A673 (cell line): ENCODE data around the gene MX2. TPM values are rescaled to one million over a fixed set of nuclear protein-coding genes. Genes with fewer than 3 reads are reported as not detected.

Experiments used
- BruUV-seq: library from RNA; stranded (reverse); fragments of 400-500 nt; replicated peaks from 2 replicates; lab custom pipeline; 2021; lab: Mats Ljungman, UMichigan
- CTCF ChIA-PET: fragments of 300-600 bp; sonication (Branson Sonifier 250); formaldehyde crosslinking; loops from one replicate; lab custom pipeline; 2022; ENCODE audit warnings: antibody characterized with exemption; lab: Charles Lee
- POLR2A ChIA-PET: fragments of 300-600 bp; sonication (Branson Sonifier 250); formaldehyde crosslinking; loops from one replicate; lab custom pipeline; 2022; ENCODE audit warnings: antibody characterized with exemption; ENCODE audit not compliant: low non-redundant PET; lab: Charles Lee
- DNase-seq: peaks from one replicate; pipeline ENCODE4 v3.0.0-alpha.2; 2015; ENCODE audit warnings: low spot score
- H3K27ac ChIP-seq: fragments of 200-600 bp; sonication (generic); 2 replicates; pipeline ENCODE4 v1.5.1; 2016; ENCODE audit warnings: mixed run types, low read depth, mild to moderate bottlenecking, mixed read lengths, antibody characterized with exemption, low read length; ENCODE audit not compliant: poor library complexity, severe bottlenecking
- H3K27me3 ChIP-seq: fragments of 200-600 bp; sonication (generic); replicated peaks from 2 replicates; pipeline ENCODE4 v1.6.1; 2017; ENCODE audit warnings: mixed run types, low read depth, mild to moderate bottlenecking, mixed read lengths, antibody characterized with exemption, low read length; ENCODE audit not compliant: insufficient read depth, poor library complexity
- H3K36me3 ChIP-seq: fragments of 200-600 bp; sonication (generic); 2 replicates; pipeline ENCODE4 v1.6.1; 2016; ENCODE audit warnings: mixed run types, mild to moderate bottlenecking, mixed read lengths, antibody characterized with exemption, low read length; ENCODE audit not compliant: insufficient read depth, poor library complexity, severe bottlenecking
- H3K4me1 ChIP-seq: fragments of 200-600 bp; sonication (generic); 2 replicates; pipeline ENCODE4 v1.6.1; 2017; ENCODE audit warnings: mixed run types, mild to moderate bottlenecking, mixed read lengths, antibody characterized with exemption, low read length; ENCODE audit not compliant: insufficient read depth, poor library complexity, severe bottlenecking
- H3K4me3 ChIP-seq: fragments of 200-600 bp; sonication (generic); 2 replicates; pipeline ENCODE4 v1.5.1; 2016; ENCODE audit warnings: low read depth, mixed run types, mild to moderate bottlenecking, mixed read lengths, low read length; ENCODE audit not compliant: poor library complexity, severe bottlenecking
- H3K9me3 ChIP-seq: fragments of 200-600 bp; sonication (generic); 2 replicates; pipeline ENCODE4 v1.6.1; 2016; ENCODE audit warnings: mixed run types, low read depth, mild to moderate bottlenecking, mixed read lengths, antibody characterized with exemption, low read length; ENCODE audit not compliant: poor library complexity, severe bottlenecking
- EZH2 ChIP-seq: fragments of 200-600 bp; sonication (generic); IDR thresholded peaks from 2 replicates; pipeline ENCODE4 v1.6.1; 2017; ENCODE audit warnings: borderline replicate concordance, low read depth, mild to moderate bottlenecking, mixed read lengths, antibody characterized with exemption, low read length; ENCODE audit not compliant: poor library complexity, severe bottlenecking
- intact Hi-C: fragments of 100-400 bp; cut with micrococcal nuclease; formaldehyde crosslinking; loops from one replicate; pipeline ENCODE4 v1.10.0; 2022; ENCODE audit not compliant: unreplicated experiment
- total RNA-seq: library from RNA; stranded (reverse); gene quantifications from 2 replicates; pipeline ENCODE4 v1.2.3, GENCODE V29; 2021
- TF ChIP-seq, protein P1 (sequence below): fragments of 300-800, 200-600 bp; sonication (generic); conservative IDR thresholded peaks from 2 replicates; pipeline ENCODE4 v1.5.1; 2017; ENCODE audit warnings: low read depth, mild to moderate bottlenecking, antibody characterized with exemption, low read length, moderate library complexity, mixed read lengths

Gene MX2
- total RNA-seq, 1 experiment from 2014 or later = not detected

DNA sequence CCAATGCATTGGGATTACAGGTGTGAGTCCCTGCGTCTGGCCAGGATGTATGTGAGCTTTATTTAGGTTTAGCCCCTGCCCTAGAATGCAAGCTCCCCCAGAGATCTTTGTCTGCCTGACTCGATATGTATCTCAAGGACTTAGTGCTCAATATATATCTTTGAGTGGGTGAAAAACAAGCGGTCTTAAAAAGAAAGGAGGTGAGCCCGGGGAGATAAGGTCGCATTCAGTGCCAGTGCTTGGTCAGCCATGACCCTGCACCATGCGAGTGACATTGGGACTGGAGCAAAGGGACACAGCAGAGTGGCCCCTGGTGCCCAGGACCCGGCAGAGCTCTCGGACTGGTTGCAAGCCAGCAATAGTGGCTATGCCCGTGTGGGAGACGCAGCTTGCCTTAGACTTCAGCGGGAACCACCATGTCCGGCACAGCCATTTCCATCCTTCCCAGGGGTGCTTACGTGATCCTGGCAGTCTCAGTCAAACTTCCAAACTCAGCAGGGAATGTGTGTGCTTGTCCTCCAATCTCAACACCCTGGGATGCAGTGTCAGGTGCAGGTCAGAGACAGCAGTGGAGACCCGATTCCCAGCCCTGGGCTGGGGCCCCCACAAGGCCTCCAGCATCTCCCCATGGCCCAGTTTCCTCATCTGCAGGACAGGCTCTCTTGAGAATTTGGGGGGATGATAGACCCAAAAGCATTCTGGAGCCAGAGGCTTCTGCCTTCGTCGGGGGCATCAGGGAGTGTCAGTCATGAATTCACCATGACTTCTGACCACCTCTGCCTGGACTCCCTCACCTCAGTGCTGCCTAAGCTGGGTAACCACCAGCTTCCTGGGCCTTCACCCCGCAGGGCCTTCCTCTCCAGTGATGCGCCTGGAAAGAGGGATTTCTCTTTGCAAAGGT, 1.8 kb downstream of the MX2 start:
- DNase-seq = no peak
- no peak overlapping the region for H3K4me3 ChIP-seq
- intact Hi-C loops = no loop called here
- TF ChIP-seq, protein P1, sequence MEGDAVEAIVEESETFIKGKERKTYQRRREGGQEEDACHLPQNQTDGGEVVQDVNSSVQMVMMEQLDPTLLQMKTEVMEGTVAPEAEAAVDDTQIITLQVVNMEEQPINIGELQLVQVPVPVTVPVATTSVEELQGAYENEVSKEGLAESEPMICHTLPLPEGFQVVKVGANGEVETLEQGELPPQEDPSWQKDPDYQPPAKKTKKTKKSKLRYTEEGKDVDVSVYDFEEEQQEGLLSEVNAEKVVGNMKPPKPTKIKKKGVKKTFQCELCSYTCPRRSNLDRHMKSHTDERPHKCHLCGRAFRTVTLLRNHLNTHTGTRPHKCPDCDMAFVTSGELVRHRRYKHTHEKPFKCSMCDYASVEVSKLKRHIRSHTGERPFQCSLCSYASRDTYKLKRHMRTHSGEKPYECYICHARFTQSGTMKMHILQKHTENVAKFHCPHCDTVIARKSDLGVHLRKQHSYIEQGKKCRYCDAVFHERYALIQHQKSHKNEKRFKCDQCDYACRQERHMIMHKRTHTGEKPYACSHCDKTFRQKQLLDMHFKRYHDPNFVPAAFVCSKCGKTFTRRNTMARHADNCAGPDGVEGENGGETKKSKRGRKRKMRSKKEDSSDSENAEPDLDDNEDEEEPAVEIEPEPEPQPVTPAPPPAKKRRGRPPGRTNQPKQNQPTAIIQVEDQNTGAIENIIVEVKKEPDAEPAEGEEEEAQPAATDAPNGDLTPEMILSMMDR = no peak
- TF ChIP-seq EZH2 = no peak
- no peaks in the 10 kb centered on the region for H3K4me1 ChIP-seq
- H3K27me3 ChIP-seq = no peaks in the 10 kb centered on the region
- BruUV-seq = no TSS peak
- POLR2A ChIA-PET = no interaction called here
- CTCF ChIA-PET = no interaction called here
- H3K9me3 ChIP-seq = no peaks in the 10 kb centered on the region
- no peaks in the 10 kb centered on the region for H3K36me3 ChIP-seq
- H3K27ac ChIP-seq = no peak overlapping the region

- DNase-seq = no peak
- H3K27me3 ChIP-seq = no peaks in the 10 kb centered on the region
- H3K36me3 ChIP-seq = no peaks in the 10 kb centered on the region
- BruUV-seq = no TSS peak
- no peak overlapping the region for H3K4me3 ChIP-seq
- ChIA-PET CTCF (no interaction called here), POLR2A (no interaction called here)
- no peaks in the 10 kb centered on the region for H3K4me1 ChIP-seq
- TF ChIP-seq EZH2 = no peak
- TF ChIP-seq, protein P1 = no peak
- no peaks in the 10 kb centered on the region for H3K9me3 ChIP-seq
- intact Hi-C loops = no loop called here
- H3K27ac ChIP-seq = no peak overlapping the region
Observed at GRCh38 chr21:41364308-41364707, 2.5 kb downstream of the MX2 start.

DNA sequence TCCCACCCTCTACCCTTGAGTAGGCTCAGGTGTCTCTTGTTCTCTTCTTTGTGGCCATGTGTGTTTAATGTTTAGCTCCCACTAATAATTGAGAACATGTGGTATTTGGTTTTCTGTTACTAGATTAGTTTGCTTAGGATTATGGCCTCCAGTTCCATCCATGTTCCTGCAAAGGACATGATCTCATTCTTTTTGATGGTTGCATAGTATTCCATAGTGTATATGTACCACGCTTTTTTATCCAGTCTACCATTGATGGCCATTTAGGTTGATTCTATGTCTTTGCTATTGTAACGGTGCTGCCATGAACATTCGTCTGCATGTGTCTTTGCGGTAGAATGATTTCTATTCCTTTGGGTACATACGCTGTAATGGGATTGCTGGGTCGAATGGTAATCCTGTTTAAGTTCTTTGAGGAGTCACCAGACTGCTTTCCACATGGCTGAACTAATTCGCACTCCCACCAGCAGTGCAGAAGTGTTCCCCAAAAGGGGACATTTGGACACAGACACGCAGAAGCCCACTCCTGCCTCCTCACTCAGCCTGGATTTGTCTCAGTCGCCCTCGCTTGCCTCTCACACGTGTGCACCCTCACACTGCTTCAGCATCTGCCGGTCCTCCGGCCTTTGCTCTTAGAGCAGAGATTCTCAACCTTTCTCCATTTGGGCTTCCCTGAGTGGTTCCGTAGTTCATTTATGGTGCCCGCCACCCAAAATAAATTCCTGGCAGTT, 3.7 kb downstream of the MX2 start:
- no peaks in the 10 kb centered on the region for H3K36me3 ChIP-seq
- H3K4me1 ChIP-seq = no peaks in the 10 kb centered on the region
- no peaks in the 10 kb centered on the region for H3K9me3 ChIP-seq
- H3K27me3 ChIP-seq = no peaks in the 10 kb centered on the region
- H3K4me3 ChIP-seq = no peak overlapping the region
- ChIA-PET CTCF (no interaction called here), POLR2A (no interaction called here)
- no peak for DNase-seq
- BruUV-seq = no TSS peak
- intact Hi-C loops = no loop called here
- no peak for TF ChIP-seq EZH2
- TF ChIP-seq, protein P1 = no peak
- no peak overlapping the region for H3K27ac ChIP-seq
